Measurements from ENCODE around the gene PKD2L1.

DNA sequence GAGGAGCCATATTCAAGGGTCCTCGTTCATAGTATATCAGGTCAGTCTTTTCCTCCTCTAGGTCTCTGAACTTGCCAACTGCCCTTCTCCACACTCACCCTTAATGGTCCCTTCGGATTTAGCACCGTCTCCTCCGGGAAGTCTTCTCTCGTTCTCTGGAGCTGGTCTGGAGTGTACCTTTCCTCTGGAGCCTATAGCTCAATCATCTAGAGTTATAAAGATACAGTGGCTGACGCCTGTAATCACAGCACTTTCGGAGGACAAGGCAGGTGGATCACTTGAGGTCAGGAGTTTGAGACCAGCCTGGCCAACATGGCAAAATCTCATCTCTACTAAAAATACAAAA lies 12.6 kb upstream of the PKD2L1 start:
- TF ChIP-seq SP1 (IDR thresholded peaks at IDR 0.05; ENCODE audit: low read depth, low read length) (no peak), ZNF274 (IDR thresholded peaks at IDR 0.05; ENCODE audit: borderline replicate concordance, extremely low read depth, low read length) (no peak), GABPA (IDR thresholded peaks at IDR 0.05; ENCODE audit: borderline replicate concordance, insufficient read depth, low read length) (no peak), RFX5 (IDR thresholded peaks at IDR 0.05; ENCODE audit: borderline replicate concordance, low read depth, low read length) (no peak), POLR2AphosphoS5 (IDR thresholded peaks at IDR 0.05; ENCODE audit: low read depth, low read length) (no peak), EZH2 (IDR thresholded peaks at IDR 0.05; ENCODE audit: low read depth, low read length, severe bottlenecking) (no peak), USF2 (IDR thresholded peaks at IDR 0.05; ENCODE audit: low read length) (no peak), CBX8 (IDR thresholded peaks at IDR 0.05; ENCODE audit: borderline replicate concordance, low read depth, low read length) (no peak), SIN3A (conservative IDR thresholded peaks at IDR 0.05 in 1 of 2, IDR thresholded peaks at IDR 0.05 in 1 of 2; ENCODE audit: low read depth in 1 of 2, low read length in 2 of 2) (no peak)
- TF ChIP-seq, protein P1, sequence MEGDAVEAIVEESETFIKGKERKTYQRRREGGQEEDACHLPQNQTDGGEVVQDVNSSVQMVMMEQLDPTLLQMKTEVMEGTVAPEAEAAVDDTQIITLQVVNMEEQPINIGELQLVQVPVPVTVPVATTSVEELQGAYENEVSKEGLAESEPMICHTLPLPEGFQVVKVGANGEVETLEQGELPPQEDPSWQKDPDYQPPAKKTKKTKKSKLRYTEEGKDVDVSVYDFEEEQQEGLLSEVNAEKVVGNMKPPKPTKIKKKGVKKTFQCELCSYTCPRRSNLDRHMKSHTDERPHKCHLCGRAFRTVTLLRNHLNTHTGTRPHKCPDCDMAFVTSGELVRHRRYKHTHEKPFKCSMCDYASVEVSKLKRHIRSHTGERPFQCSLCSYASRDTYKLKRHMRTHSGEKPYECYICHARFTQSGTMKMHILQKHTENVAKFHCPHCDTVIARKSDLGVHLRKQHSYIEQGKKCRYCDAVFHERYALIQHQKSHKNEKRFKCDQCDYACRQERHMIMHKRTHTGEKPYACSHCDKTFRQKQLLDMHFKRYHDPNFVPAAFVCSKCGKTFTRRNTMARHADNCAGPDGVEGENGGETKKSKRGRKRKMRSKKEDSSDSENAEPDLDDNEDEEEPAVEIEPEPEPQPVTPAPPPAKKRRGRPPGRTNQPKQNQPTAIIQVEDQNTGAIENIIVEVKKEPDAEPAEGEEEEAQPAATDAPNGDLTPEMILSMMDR (IDR thresholded peaks at IDR 0.05; ENCODE audit: control extremely low read depth in 1 of 3, insufficient read depth in 1 of 3, low read depth in 1 of 3, low read length in 3 of 3): no peak

All from H1 (cell line).